Subcutaneous adipose tissue (tissue), 4 donors: ENCODE data around the gene TMEM161B. TPM values are rescaled to one million over a fixed set of nuclear protein-coding genes. Genes with fewer than 3 reads are reported as not detected.

Experiments
- total RNA-seq, 4 donors: library from RNA; depleted of rRNA; stranded (reverse); fragments of >200 nt; gene quantifications; one replicate each; pipeline ENCODE4 v1.1.0, GENCODE V29; 2016
- TF ChIP-seq, protein P1 (sequence below): fragments of 450-650 bp; IDR thresholded peaks from one replicate; pipeline ENCODE4 v1.5.1; 2016; ENCODE audit warnings: low read depth, mild to moderate bottlenecking, control low read depth, antibody characterized with exemption, moderate library complexity

TMEM161B gene
- total RNA-seq, 4 donors from 2014 or later, result 11.3 to 16.8 (median 14.7) TPM

DNA sequence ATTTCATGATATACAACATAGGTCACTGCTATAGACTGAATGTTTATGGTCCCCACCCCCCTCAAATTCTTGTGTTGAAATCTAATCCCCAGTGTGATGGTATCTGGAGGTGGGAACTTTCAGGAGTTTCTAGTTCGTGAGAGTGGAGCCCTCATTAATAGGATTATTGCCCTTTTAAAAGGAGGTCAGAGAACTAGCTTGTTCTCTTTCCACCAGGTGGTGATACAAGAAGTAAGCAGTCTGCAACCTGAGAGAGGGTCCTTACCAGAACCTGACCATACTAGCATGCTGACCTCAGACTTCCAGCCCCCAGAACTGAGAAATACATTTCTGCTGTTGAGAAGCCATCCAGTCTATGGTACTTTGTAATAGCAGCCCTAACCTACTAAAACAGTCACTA, 33.3 kb downstream of the TMEM161B start:
- TF ChIP-seq, protein P1, sequence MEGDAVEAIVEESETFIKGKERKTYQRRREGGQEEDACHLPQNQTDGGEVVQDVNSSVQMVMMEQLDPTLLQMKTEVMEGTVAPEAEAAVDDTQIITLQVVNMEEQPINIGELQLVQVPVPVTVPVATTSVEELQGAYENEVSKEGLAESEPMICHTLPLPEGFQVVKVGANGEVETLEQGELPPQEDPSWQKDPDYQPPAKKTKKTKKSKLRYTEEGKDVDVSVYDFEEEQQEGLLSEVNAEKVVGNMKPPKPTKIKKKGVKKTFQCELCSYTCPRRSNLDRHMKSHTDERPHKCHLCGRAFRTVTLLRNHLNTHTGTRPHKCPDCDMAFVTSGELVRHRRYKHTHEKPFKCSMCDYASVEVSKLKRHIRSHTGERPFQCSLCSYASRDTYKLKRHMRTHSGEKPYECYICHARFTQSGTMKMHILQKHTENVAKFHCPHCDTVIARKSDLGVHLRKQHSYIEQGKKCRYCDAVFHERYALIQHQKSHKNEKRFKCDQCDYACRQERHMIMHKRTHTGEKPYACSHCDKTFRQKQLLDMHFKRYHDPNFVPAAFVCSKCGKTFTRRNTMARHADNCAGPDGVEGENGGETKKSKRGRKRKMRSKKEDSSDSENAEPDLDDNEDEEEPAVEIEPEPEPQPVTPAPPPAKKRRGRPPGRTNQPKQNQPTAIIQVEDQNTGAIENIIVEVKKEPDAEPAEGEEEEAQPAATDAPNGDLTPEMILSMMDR, result no peak

DNA sequence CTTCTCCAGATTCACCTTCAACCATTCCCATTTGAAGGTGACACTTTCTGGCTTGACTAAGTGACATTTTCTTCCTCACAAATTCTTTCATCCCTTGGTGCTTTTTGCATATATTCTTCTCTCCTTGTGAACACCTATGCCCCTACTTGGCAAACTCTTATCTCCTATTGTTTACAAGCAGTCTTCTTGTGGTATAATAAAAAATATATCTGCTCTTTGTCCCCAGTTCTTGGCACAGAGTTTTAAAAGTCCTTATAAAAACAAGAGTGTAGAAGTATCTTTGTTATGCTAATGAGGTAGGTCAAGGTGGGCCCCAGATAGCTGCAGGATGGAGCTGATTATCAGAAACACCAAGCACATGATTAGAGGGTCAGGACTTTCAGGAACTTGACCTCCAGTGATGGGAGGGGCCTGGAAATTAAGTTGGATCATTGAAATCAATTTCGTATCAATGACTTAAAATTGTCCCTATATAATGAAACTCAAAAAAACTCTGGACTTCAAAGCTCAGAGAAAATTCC, 38.0 kb downstream of the TMEM161B start:
- TF ChIP-seq, protein P1, result no peak

- TF ChIP-seq, protein P1, result no peak
Observed at GRCh38 chr5:88226881-88227450, 41.7 kb downstream of the TMEM161B start.

DNA sequence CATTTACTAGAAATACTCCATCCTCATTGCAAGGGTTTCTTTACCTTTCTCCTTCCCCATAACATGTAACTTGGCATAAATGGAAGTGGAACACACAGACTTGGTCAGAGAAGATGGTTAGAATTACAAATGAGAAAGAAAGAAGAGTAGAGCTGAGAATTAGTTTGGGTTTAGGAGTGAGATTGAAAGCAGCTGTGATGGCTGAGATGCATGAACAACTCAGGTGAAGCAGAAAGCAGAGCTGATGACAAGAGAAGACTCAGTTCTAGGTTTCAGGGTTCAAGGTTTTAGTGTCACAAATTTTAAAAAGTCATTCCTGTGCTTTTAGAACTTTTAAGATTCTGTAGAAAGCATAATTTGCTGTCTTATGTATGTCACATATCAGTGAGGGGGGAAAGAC, 54.0 kb downstream of the TMEM161B start:
- TF ChIP-seq, protein P1, result no peak

- TF ChIP-seq, protein P1, result no peak
Observed at GRCh38 chr5:88207575-88207974, 61.1 kb downstream of the TMEM161B start.

DNA sequence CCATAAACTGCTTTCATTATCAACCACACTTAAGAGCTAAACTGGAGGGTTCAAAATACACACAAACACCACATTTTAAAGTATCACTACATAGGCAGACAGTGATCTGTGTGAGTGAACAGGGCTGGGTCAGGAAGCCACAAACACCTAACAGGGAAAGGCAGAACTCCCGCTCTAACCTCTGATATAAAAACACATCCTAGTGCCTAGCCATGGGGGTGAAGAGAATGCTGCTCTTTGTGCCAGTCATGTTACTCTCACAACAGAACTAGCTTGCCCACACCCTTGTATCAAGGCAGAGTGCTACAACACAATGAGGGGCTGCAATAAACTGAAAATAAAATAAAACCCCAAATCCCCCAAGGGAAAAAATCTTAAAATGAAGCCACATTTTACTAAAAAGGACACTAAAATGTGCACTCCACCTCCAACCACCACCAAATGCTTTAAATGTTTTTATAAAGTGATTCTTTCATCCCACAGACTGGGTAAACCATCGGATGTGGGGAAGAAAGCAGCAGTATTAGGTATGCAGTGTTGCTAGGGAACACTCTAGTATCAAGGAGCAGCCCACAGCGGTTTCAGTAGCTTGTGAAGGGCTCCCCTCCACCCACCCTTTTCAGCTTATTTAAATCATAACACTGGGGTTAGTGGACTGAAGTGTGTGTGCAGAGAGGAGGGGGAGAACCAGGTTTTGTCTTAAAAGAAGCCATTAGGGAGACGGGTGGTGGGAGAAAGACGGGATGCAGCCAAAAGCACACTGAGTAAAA, 64.5 kb downstream of the TMEM161B start:
- TF ChIP-seq, protein P1, result no peak

DNA sequence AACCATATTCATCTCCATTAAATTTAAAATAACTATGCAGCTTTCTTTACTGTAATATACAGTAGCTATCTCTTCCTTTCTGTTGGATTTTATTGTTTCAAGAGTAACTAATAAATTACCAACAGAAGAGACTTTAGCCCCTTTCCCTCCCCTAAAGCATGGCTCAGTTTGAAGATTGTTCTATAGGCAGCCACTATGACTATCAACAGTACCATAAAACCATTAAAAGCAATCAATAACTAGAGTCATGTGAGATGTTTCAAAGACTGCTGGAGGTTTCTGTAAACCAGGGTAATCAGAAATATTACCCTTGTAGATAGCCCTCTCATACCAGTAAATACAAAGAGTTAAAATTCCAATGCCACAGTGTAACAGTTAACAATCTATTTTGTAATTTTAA, 73.0 kb downstream of the TMEM161B start:
- TF ChIP-seq, protein P1, result no peak
